HepG2 (cell line): ENCODE data around the gene UBXN6. TPM values are rescaled to one million over a fixed set of nuclear protein-coding genes. Genes with fewer than 3 reads are reported as not detected.
A peak's percentile ranks its signal among the peaks of the same experiment; 100 is the strongest.

Source experiments
- ARNT ChIP-seq: fragments of 450-650 bp; IDR thresholded peaks from 2 replicates; pipeline ENCODE4 v1.6.1; 2017
- ATF7-NPFF ChIP-seq: sonication (generic); formaldehyde crosslinking; IDR thresholded peaks from 2 replicates; pipeline ENCODE4 v1.8.1; 2023; ENCODE audit warnings: mild to moderate bottlenecking, low read depth, missing genetic modification reagents, moderate library complexity
- FOXA1 ChIP-seq, 2 experiments: fragments of 450-650 bp in 1 of 2; sonication (generic) in 1 of 2; formaldehyde crosslinking in 1 of 2; IDR thresholded peaks; 2 replicates each; pipeline versions ENCODE4 v1.4.0 to v1.6.1; 2016 to 2020; ENCODE audit warnings: missing genetic modification reagents in 1 of 2
- GTF2F1 ChIP-seq: fragments of 150-350 bp; IDR thresholded peaks from 2 replicates; pipeline ENCODE4 v1.6.1; 2014; ENCODE audit warnings: low read length
- HNRNPL ChIP-seq: fragments of 200-400 bp; formaldehyde crosslinking; IDR thresholded peaks from 2 replicates; pipeline ENCODE4 v1.6.1; 2017; ENCODE audit warnings: mild to moderate bottlenecking, low read depth, low read length
- HOXA9 ChIP-seq: sonication (generic); formaldehyde crosslinking; IDR thresholded peaks from 2 replicates; pipeline ENCODE4 v1.8.1; 2022; ENCODE audit warnings: missing genetic modification reagents, mild to moderate bottlenecking, moderate library complexity, borderline replicate concordance
- KLF16 ChIP-seq, 2 experiments: sonication (generic) in 1 of 2; formaldehyde crosslinking in 1 of 2; IDR thresholded peaks; 2 replicates each; pipeline versions ENCODE4 v1.6.1 to v1.8.0; 2016 to 2023; ENCODE audit warnings: missing genetic modification reagents in 2 of 2, missing compliant biosample characterization in 1 of 2
- MTA3 ChIP-seq: sonication (generic); formaldehyde crosslinking; IDR thresholded peaks from 2 replicates; pipeline ENCODE4 v1.4.0; 2020; ENCODE audit warnings: missing genetic modification reagents
- NONO ChIP-seq, 2 experiments: fragments of 450-650 bp in 1 of 2; sonication (generic) in 1 of 2; formaldehyde crosslinking in 1 of 2; IDR thresholded peaks in 1 of 2; conservative IDR thresholded peaks in 1 of 2; 2 replicates each; pipeline versions ENCODE4 v1.6.1 to v1.8.0; 2017 to 2022; ENCODE audit warnings: mild to moderate bottlenecking in 1 of 2, missing genetic modification reagents in 1 of 2, moderate library complexity in 1 of 2
- PHB2 ChIP-seq: fragments of 450-650 bp; IDR thresholded peaks from 2 replicates; pipeline ENCODE4 v1.6.1; 2018; ENCODE audit not compliant: partially characterized antibody
- PHF8 ChIP-seq: sonication (generic); formaldehyde crosslinking; IDR thresholded peaks from 2 replicates; pipeline ENCODE4 v1.5.0; 2020; ENCODE audit warnings: missing genetic modification reagents
- PLRG1 ChIP-seq: fragments of 450-650 bp; conservative IDR thresholded peaks from 2 replicates; pipeline ENCODE4 v1.6.1; 2016
- POGK ChIP-seq: sonication (generic); formaldehyde crosslinking; conservative IDR thresholded peaks from 2 replicates; pipeline ENCODE4 v1.8.0; 2022; ENCODE audit warnings: mild to moderate bottlenecking, moderate library complexity, missing genetic modification reagents
- POLR2A ChIP-seq, 2 experiments: IDR thresholded peaks; 2 replicates each; pipeline ENCODE4 v1.6.1; 2011; ENCODE audit warnings: low read depth in 2 of 2, low read length in 2 of 2, mild to moderate bottlenecking in 1 of 2, moderate library complexity in 1 of 2; ENCODE audit not compliant: insufficient read depth in 1 of 2
- TARDBP ChIP-seq: sonication (generic); formaldehyde crosslinking; IDR thresholded peaks from 2 replicates; pipeline ENCODE4 v1.8.0; 2022; ENCODE audit warnings: mild to moderate bottlenecking, missing genetic modification reagents
- TFDP2 ChIP-seq: sonication (generic); formaldehyde crosslinking; IDR thresholded peaks from 2 replicates; pipeline ENCODE4 v1.4.0; 2020; ENCODE audit warnings: missing genetic modification reagents
- ZNF207 ChIP-seq: fragments of 450-650 bp; IDR thresholded peaks from 2 replicates; pipeline ENCODE4 v1.6.1; 2016; ENCODE audit warnings: antibody characterized with exemption, borderline replicate concordance
- ZNF292 ChIP-seq: sonication (generic); formaldehyde crosslinking; IDR thresholded peaks from 2 replicates; pipeline ENCODE4 v1.8.1; 2022; ENCODE audit warnings: mild to moderate bottlenecking, low read depth, missing genetic modification reagents, borderline replicate concordance
- ZNF354B ChIP-seq: sonication (generic); formaldehyde crosslinking; IDR thresholded peaks from 2 replicates; pipeline ENCODE4 v1.8.0; 2022; ENCODE audit warnings: mild to moderate bottlenecking, missing genetic modification reagents
- ZNF83 ChIP-seq: sonication (generic); formaldehyde crosslinking; IDR thresholded peaks from 2 replicates; pipeline ENCODE4 v1.4.0; 2020; ENCODE audit warnings: missing genetic modification reagents, mild to moderate bottlenecking, borderline replicate concordance
- polyA plus RNA-seq, 8 experiments: library from polyadenylated mRNA; depleted of rRNA in 3 of 8; stranded (reverse) in 7 of 8; unstranded in 1 of 8; fragments of >200 nt; fragmentation: Illumina TruSeq in 4 of 8; extraction: Trizol in 4 of 8; gene quantifications; 2 replicates each; pipeline versions ENCODE4 v1.2.1 to v1.2.3, GENCODE V29; 2011 to 2016; ENCODE audit warnings: low read depth in 4 of 8, missing spikeins in 1 of 8, mixed read lengths in 1 of 8; ENCODE audit not compliant: insufficient read depth in 1 of 8
- total RNA-seq, 5 experiments: library from RNA; depleted of rRNA; stranded (reverse); fragments of >200 nt; fragmentation: Illumina TruSeq; extraction: Trizol; gene quantifications; 2 replicates each; pipeline ENCODE4 v1.2.3, GENCODE V29; 2016; ENCODE audit warnings: low read depth in 1 of 5

The UBXN6 gene
- total and polyA plus RNA-seq, 2 of the 13 experiments (the other 11 are each of a cell fraction or from before 2014, with no cell fraction given): 34.9 to 35.5 TPM

- no peak for TF ChIP-seq ZNF83
- TF ChIP-seq POGK: no peak
- no peak for TF ChIP-seq PLRG1
- TF ChIP-seq ZNF292 (CRISPR knock-in tag): no peak
- TF ChIP-seq ARNT: no peak
- peak; percentile 23; the same call in 1 of the 2 replicates for TF ChIP-seq NONO (IDR thresholded peaks at IDR 0.05)
- TF ChIP-seq NONO (CRISPR knock-in tag; conservative IDR thresholded peaks at IDR 0.05): no peak
- TF ChIP-seq TARDBP (CRISPR knock-in tag): peak; percentile 60; the same call in 1 of the 2 replicates
- TF ChIP-seq KLF16 (CRISPR knock-in tag; IDR thresholded peaks at IDR 0.05): 0 out of 4 replicates have a peak, but pooled peaks of 1 of the 2 experiments have one; percentile 56
- TF ChIP-seq HOXA9: 0 out of 2 replicates have a peak, but pooled peaks have one; percentile 34
- TF ChIP-seq PHF8 (CRISPR knock-in tag): no peak
- peak; percentile 62; the same call in 1 of the 2 replicates for TF ChIP-seq ZNF207
- TF ChIP-seq PHB2: peak; percentile 77
- TF ChIP-seq ATF7-NPFF (CRISPR knock-in tag): no peak
- no peak for TF ChIP-seq ZNF354B (CRISPR knock-in tag)
- TF ChIP-seq GTF2F1: no peak
- 0 out of 2 replicates have a peak, but pooled peaks have one; percentile 36 for TF ChIP-seq HNRNPL
- 0 out of 2 replicates have a peak, but pooled peaks have one; percentile 7 for TF ChIP-seq FOXA1 (IDR thresholded peaks at IDR 0.05)
- TF ChIP-seq FOXA1 (CRISPR knock-in tag; IDR thresholded peaks at IDR 0.05): no peak
- no peak for TF ChIP-seq MTA3 (CRISPR knock-in tag)
- no peak for TF ChIP-seq TFDP2 (CRISPR knock-in tag)
- TF ChIP-seq POLR2A (IDR thresholded peaks at IDR 0.05; ENCODE audit: insufficient read depth in 1 of 2, low read depth in 2 of 2, low read length in 2 of 2): 0 out of 4 replicates have a peak, but pooled peaks of 1 of the 2 experiments have one; percentile 5
These were observed 34.9 kb upstream of the UBXN6 start (continued) for GRCh38 chr19:4492337-4493103.
